IMR-90 (cell line): ENCODE data around the gene SLC3A2. TPM values are rescaled to one million over a fixed set of nuclear protein-coding genes. Genes with fewer than 3 reads are reported as not detected.

Experiments
- ATAC-seq: fragments of 200-7000 bp; cut with Tn5 transposase; 2 replicates; pipeline ENCODE4 v1.9.1; 2020; ENCODE audit warnings: low read depth, mild to moderate bottlenecking, moderate library complexity
- BruUV-seq: library from RNA; stranded (reverse); fragments of 400-500 nt; replicated peaks from 2 replicates; lab custom pipeline; 2021; lab: Mats Ljungman, UMichigan
- CTCF ChIA-PET: fragments of 300-600 bp; formaldehyde crosslinking; extraction: SDS; loops from one replicate; lab custom pipeline; 2021; ENCODE audit warnings: antibody characterized with exemption; lab: Yijun Ruan, JAX
- POLR2A ChIA-PET: fragments of 300-600 bp; sonication (Branson Sonifier 250); formaldehyde crosslinking; loops from one replicate; lab custom pipeline; 2022; ENCODE audit warnings: antibody characterized with exemption; ENCODE audit not compliant: unreplicated experiment; lab: Charles Lee
- DNase-seq: peaks from one replicate; pipeline ENCODE4 v3.0.0; 2013
- H2AFZ ChIP-seq: replicated peaks from 2 replicates; pipeline ENCODE3; 2013; ENCODE audit warnings: low read length, mild to moderate bottlenecking; ENCODE audit not compliant: poor library complexity
- H2AK5ac ChIP-seq: 2 replicates; pipeline ENCODE4 v1.6.1; 2013; ENCODE audit warnings: low read depth, low read length, inconsistent platforms
- H2AK9ac ChIP-seq: replicated peaks from 2 replicates; pipeline ENCODE3; 2013; ENCODE audit warnings: mild to moderate bottlenecking, low read depth, low read length, moderate library complexity; ENCODE audit not compliant: poor library complexity
- H2BK120ac ChIP-seq: 2 replicates; pipeline ENCODE4 v1.6.1; 2013; ENCODE audit warnings: low read depth, low read length, inconsistent platforms
- H2BK15ac ChIP-seq: 3 replicates; pipeline ENCODE4 v1.6.1; 2013; ENCODE audit warnings: low read depth, low read length, inconsistent platforms
- H2BK20ac ChIP-seq: 2 replicates; pipeline ENCODE4 v1.6.1; 2013; ENCODE audit warnings: low read depth, mild to moderate bottlenecking, inconsistent platforms, low read length, moderate library complexity
- H2BK5ac ChIP-seq: 2 replicates; pipeline ENCODE4 v1.6.1; 2013; ENCODE audit warnings: mild to moderate bottlenecking, low read depth, low read length, inconsistent platforms; ENCODE audit not compliant: poor library complexity, severe bottlenecking
- H3K14ac ChIP-seq: replicated peaks from 2 replicates; pipeline ENCODE4 v1.6.1; 2013; ENCODE audit warnings: low read depth, low read length, inconsistent platforms
- H3K18ac ChIP-seq: 2 replicates; pipeline ENCODE4 v1.6.1; 2013; ENCODE audit warnings: low read depth, low read length, control low read depth
- H3K23ac ChIP-seq: 2 replicates; pipeline ENCODE4 v1.6.1; 2013; ENCODE audit warnings: low read depth, low read length, inconsistent platforms
- H3K27ac ChIP-seq: 2 replicates; pipeline ENCODE4 v1.5.1; 2013; ENCODE audit warnings: mild to moderate bottlenecking, control low read depth, low read length; ENCODE audit not compliant: insufficient read depth
- H3K27me3 ChIP-seq: 2 replicates; pipeline ENCODE4 v1.6.1; 2013; ENCODE audit warnings: low read length; ENCODE audit not compliant: control insufficient read depth, insufficient read depth
- H3K36me3 ChIP-seq: 2 replicates; pipeline ENCODE4 v1.6.1; 2013; ENCODE audit warnings: low read length, mixed read lengths; ENCODE audit not compliant: control insufficient read depth, insufficient read depth
- H3K4ac ChIP-seq: 2 replicates; pipeline ENCODE4 v1.6.1; 2013; ENCODE audit warnings: low read depth, low read length, inconsistent platforms
- H3K4me1 ChIP-seq: 2 replicates; pipeline ENCODE4 v1.6.1; 2013; ENCODE audit warnings: low read length, mixed read lengths; ENCODE audit not compliant: control insufficient read depth, insufficient read depth
- H3K4me2 ChIP-seq: 2 replicates; pipeline ENCODE4 v1.6.1; 2013; ENCODE audit warnings: low read depth, mild to moderate bottlenecking, control low read depth, low read length, moderate library complexity
- H3K4me3 ChIP-seq: 2 replicates; pipeline ENCODE4 v1.5.1; 2013; ENCODE audit warnings: low read depth, mild to moderate bottlenecking, control low read depth, low read length, moderate library complexity; ENCODE audit not compliant: insufficient read depth
- H3K56ac ChIP-seq: 2 replicates; pipeline ENCODE4 v1.6.1; 2013; ENCODE audit warnings: low read length, inconsistent platforms; ENCODE audit not compliant: insufficient read depth; ENCODE audit errors: extremely low read depth
- H3K79me1 ChIP-seq, 2 experiments: 2 replicates each; pipeline ENCODE4 v1.6.1; 2013; ENCODE audit warnings: low read length in 2 of 2, inconsistent platforms in 1 of 2, low read depth in 1 of 2
- H3K9ac ChIP-seq: 2 replicates; pipeline ENCODE4 v1.6.1; 2013; ENCODE audit warnings: low read depth, low read length, control low read depth
- H3K9me1 ChIP-seq: 2 replicates; pipeline ENCODE4 v1.6.1; 2013; ENCODE audit warnings: low read length, inconsistent platforms; ENCODE audit not compliant: insufficient read depth
- H3K9me3 ChIP-seq: 2 replicates; pipeline ENCODE4 v1.6.1; 2013; ENCODE audit warnings: low read length; ENCODE audit not compliant: control insufficient read depth, insufficient read depth
- H4K20me1 ChIP-seq: 2 replicates; pipeline ENCODE4 v1.6.1; 2013; ENCODE audit warnings: low read length, inconsistent platforms; ENCODE audit not compliant: insufficient read depth
- H4K5ac ChIP-seq: 2 replicates; pipeline ENCODE4 v1.6.1; 2013; ENCODE audit warnings: mild to moderate bottlenecking, low read depth, low read length, control low read depth
- H4K8ac ChIP-seq, 2 experiments: 2 replicates each; pipeline ENCODE4 v1.6.1; 2013; ENCODE audit warnings: low read depth in 2 of 2, low read length in 2 of 2, control low read depth in 1 of 2, inconsistent platforms in 1 of 2
- H4K91ac ChIP-seq: 2 replicates; pipeline ENCODE4 v1.6.1; 2013; ENCODE audit warnings: low read depth, low read length, inconsistent platforms; ENCODE audit not compliant: insufficient read depth
- BHLHE40 ChIP-seq: fragments of 150-350 bp; IDR thresholded peaks from 2 replicates; pipeline ENCODE4 v1.6.1; 2016; ENCODE audit warnings: mild to moderate bottlenecking, low read depth, low read length
- FOS ChIP-seq: fragments of 150-350 bp; IDR thresholded peaks from 2 replicates; pipeline ENCODE4 v1.6.1; 2016; ENCODE audit warnings: low read depth, low read length
- MAZ ChIP-seq: IDR thresholded peaks from 2 replicates; pipeline ENCODE4 v1.6.1; 2012; ENCODE audit warnings: low read depth, mild to moderate bottlenecking, low read length, improper control_type of control experiment, moderate library complexity, borderline replicate concordance
- MXI1 ChIP-seq: IDR thresholded peaks from 2 replicates; pipeline ENCODE4 v1.6.1; 2012; ENCODE audit warnings: low read depth, mild to moderate bottlenecking, low read length, moderate library complexity, borderline replicate concordance
- POLR2A ChIP-seq: IDR thresholded peaks from 2 replicates; pipeline ENCODE4 v1.6.1; 2012; ENCODE audit warnings: mild to moderate bottlenecking, low read depth, low read length
- RCOR1 ChIP-seq: IDR thresholded peaks from 2 replicates; pipeline ENCODE4 v1.6.1; 2012; ENCODE audit warnings: mild to moderate bottlenecking, low read length, improper control_type of control experiment; ENCODE audit not compliant: insufficient replicate concordance
- WGBS, 2 experiments: methylation state at CpG; one replicate each; pipeline versions ENCODE4 v1.1.5 to v1.1.7; 2013; ENCODE audit warnings: missing lambda C conversion rate in 2 of 2; ENCODE audit not compliant: insufficient read length in 1 of 2; ENCODE audit errors: extremely low coverage in 2 of 2; 5-methylcytosine and 5-hydroxymethylcytosine counted together
- dilution Hi-C: fragments of 300-500 bp; cut with HindIII; formaldehyde crosslinking; loops from one replicate; pipeline ENCODE4 v1.14.3; 2018; ENCODE audit warnings: low sequenced_read_pairs; ENCODE audit not compliant: unreplicated experiment
- in situ Hi-C: fragments of 300-500 bp; cut with MboI; formaldehyde crosslinking; loops from 3 replicates; pipeline ENCODE4 v1.14.3; 2019; ENCODE audit warnings: low sequenced_read_pairs, inconsistent platforms, mixed read lengths
- intact Hi-C: fragments of 100-400 bp; cut with micrococcal nuclease; formaldehyde crosslinking; loops from 2 replicates; pipeline ENCODE4 v1.10.0; 2022
- polyA plus RNA-seq, 3 experiments: library from polyadenylated mRNA; depleted of rRNA; stranded (reverse); fragments of >200 nt; gene quantifications; 2 replicates each; pipeline ENCODE4 v1.2.3, GENCODE V29; 2012; ENCODE audit warnings: low replicate concordance in 1 of 3
- total RNA-seq: library from RNA; depleted of rRNA; stranded (reverse); fragments of >200 nt; gene quantifications from 2 replicates; pipeline ENCODE4 v1.2.3, GENCODE V29; 2012
- TF ChIP-seq, protein P1 (sequence below): fragments of 150-350 bp; IDR thresholded peaks from 2 replicates; pipeline ENCODE4 v1.6.1; 2017; ENCODE audit warnings: mild to moderate bottlenecking, antibody characterized with exemption, low read length, low read depth

The SLC3A2 gene
- total and polyA plus RNA-seq, 2 of the 4 experiments (the other 2 are of a cell fraction), result 140 to 239 TPM

DNA sequence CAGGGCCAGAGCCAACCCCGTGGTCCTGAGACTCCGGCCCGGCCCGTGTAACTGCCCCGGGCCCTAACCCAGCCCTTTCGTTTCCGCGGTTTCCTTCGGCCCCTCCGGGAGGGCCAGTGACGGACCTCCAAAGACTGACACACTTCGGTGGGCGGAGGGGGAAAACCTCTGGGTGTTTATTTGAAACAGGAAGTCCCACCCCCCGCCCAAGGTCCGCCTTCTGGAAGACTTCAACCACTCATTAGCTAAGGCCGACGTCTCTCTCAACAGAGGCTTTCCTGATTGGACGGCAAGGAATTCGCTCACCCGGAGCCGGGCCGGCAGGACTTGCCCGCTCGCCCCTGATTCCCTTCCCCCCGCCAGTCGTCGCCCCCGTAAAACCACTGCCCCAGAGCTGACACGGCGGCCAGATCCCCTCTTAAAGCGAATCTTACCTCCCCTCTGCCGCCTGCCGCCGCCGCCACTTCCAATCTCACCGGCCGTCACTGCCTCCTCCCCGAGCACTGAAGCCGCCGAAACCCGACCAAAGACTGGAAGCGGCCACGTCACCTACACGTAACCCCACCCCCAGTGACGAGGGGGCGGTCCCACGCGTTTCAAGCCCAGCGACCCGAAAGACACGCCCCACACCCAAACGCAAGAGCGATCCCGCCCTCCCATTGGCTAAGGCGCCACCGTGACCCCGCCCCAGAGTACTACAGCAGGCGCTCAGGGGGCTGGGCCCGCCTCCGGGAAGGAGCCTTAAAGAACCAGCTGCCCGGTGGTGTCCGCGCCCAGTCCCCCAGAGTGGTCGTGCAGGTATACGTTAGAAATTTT is 49.0 kb upstream of the SLC3A2 start, which contains the start of gene STX5:
TSS of gene STX5 (minus strand) at position 532 of the 816 bp plus-strand sequence. CDS start 808 bp downstream, outside the sequence.
- H4K20me1 ChIP-seq, result peaks cover 37% of the 10 kb centered on the region; the same call in 1 of the 2 replicates
- peaks cover 4% of the 10 kb centered on the region; the same call in 1 of the 2 replicates for H3K9me1 ChIP-seq
- peak within 1 kb of the TSS; percentile 99 for H2AFZ ChIP-seq
- peak within 1 kb of the TSS; percentile 67 for H3K18ac ChIP-seq
- H3K9me3 ChIP-seq, result no peaks in the 10 kb centered on the region
- H4K5ac ChIP-seq, result peak within 1 kb of the TSS; percentile 61
- H2AK5ac ChIP-seq, result peak within 1 kb of the TSS; percentile 67
- peak within 1 kb of the TSS; percentile 63 for H4K91ac ChIP-seq
- ChIA-PET CTCF (interaction anchor here (0.6 kb wide), 1 partner anchor 20 kb away, joined by 4 read pairs; no protein-coding TSS in a partner anchor), POLR2A (interaction anchor here (0.6 to 1.8 kb wide), 5 partner anchors 10 to 158 kb away, joined by 3 to 16 read pairs (median 4); partner anchors contain the start of gene HNRNPUL2)
- H3K79me1 ChIP-seq, result peaks cover 23 to 82% of the 10 kb centered on the region in 2 experiments; a peak in 3 of 4 replicates
- TF ChIP-seq BHLHE40, result no peak
- TF ChIP-seq RCOR1, result no peak
- TF ChIP-seq, protein P1, sequence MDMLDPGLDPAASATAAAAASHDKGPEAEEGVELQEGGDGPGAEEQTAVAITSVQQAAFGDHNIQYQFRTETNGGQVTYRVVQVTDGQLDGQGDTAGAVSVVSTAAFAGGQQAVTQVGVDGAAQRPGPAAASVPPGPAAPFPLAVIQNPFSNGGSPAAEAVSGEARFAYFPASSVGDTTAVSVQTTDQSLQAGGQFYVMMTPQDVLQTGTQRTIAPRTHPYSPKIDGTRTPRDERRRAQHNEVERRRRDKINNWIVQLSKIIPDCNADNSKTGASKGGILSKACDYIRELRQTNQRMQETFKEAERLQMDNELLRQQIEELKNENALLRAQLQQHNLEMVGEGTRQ, result peak; percentile 87
- TF ChIP-seq MAZ, result peak; percentile 45; the same call in 1 of the 2 replicates
- 0 out of 2 replicates have a peak, but pooled peaks have one; percentile 43 for TF ChIP-seq MXI1
- peak; percentile 40; the same call in 1 of the 2 replicates for TF ChIP-seq FOS
- TF ChIP-seq POLR2A, result peak; percentile 96
- peaks cover 12% of the 10 kb centered on the region for H3K4me1 ChIP-seq
- in situ Hi-C loops, result no loop called here
- no peak within 1 kb of the TSS for H2BK15ac ChIP-seq
- peak within 1 kb of the TSS; percentile 90 for H3K23ac ChIP-seq
- H3K36me3 ChIP-seq, result peaks cover 34% of the 10 kb centered on the region
- peak within 1 kb of the TSS; percentile 94 for H3K4me3 ChIP-seq
- peak within 1 kb of the TSS; percentile 64; the same call in 1 of the 2 replicates for H2BK120ac ChIP-seq
- H2BK5ac ChIP-seq, result peak within 1 kb of the TSS; percentile 96
- intact Hi-C loops, result loop anchor here (2.0 kb wide), 1 partner anchor 45 kb away; the partner anchor contains the start of gene TMEM179B
- BruUV-seq, result no TSS peak
- H3K27me3 ChIP-seq, result no peaks in the 10 kb centered on the region
- dilution Hi-C loops, result no loop called here
- H2BK20ac ChIP-seq, result 0 out of 2 replicates have a peak within 1 kb of the TSS, but pooled peaks have one; percentile 38
- DNase-seq, result peak; percentile 99
- peak within 1 kb of the TSS; percentile 92 for H3K14ac ChIP-seq
- H4K8ac ChIP-seq, result peak within 1 kb of the TSS; percentile 21 to 94; a peak in 3 of 4 replicates
- ATAC-seq, result peak; percentile 95
- peak within 1 kb of the TSS; percentile 67 for H3K56ac ChIP-seq
- H2AK9ac ChIP-seq, result peak within 1 kb of the TSS; percentile 100
- peak within 1 kb of the TSS; percentile 98 for H3K4me2 ChIP-seq
- H3K9ac ChIP-seq, result peak within 1 kb of the TSS; percentile 94
- peak within 1 kb of the TSS; percentile 88 for H3K4ac ChIP-seq
- 1% methylated on average over 18 of the region's 65 CpGs; no CpG with 5 or more reads in 1 of the 2 experiments for WGBS, 2 experiments
- H3K27ac ChIP-seq, result peak within 1 kb of the TSS; percentile 95
